A673 (cell line): ENCODE results near the gene OTOGL. TPM values are rescaled to one million over a fixed set of nuclear protein-coding genes. Genes with fewer than 3 reads are reported as not detected.

Source experiments
- BruUV-seq: library from RNA; stranded (reverse); fragments of 400-500 nt; replicated peaks from 2 replicates; lab custom pipeline; 2021; lab: Mats Ljungman, UMichigan
- CTCF ChIA-PET: fragments of 300-600 bp; sonication (Branson Sonifier 250); formaldehyde crosslinking; loops from one replicate; lab custom pipeline; 2022; ENCODE audit warnings: antibody characterized with exemption; lab: Charles Lee
- POLR2A ChIA-PET: fragments of 300-600 bp; sonication (Branson Sonifier 250); formaldehyde crosslinking; loops from one replicate; lab custom pipeline; 2022; ENCODE audit warnings: antibody characterized with exemption; ENCODE audit not compliant: low non-redundant PET; lab: Charles Lee
- DNase-seq: peaks from one replicate; pipeline ENCODE4 v3.0.0-alpha.2; 2015; ENCODE audit warnings: low spot score
- H3K27ac ChIP-seq: fragments of 200-600 bp; sonication (generic); 2 replicates; pipeline ENCODE4 v1.5.1; 2016; ENCODE audit warnings: mixed run types, low read depth, mild to moderate bottlenecking, mixed read lengths, antibody characterized with exemption, low read length; ENCODE audit not compliant: poor library complexity, severe bottlenecking
- H3K27me3 ChIP-seq: fragments of 200-600 bp; sonication (generic); replicated peaks from 2 replicates; pipeline ENCODE4 v1.6.1; 2017; ENCODE audit warnings: mixed run types, low read depth, mild to moderate bottlenecking, mixed read lengths, antibody characterized with exemption, low read length; ENCODE audit not compliant: insufficient read depth, poor library complexity
- H3K36me3 ChIP-seq: fragments of 200-600 bp; sonication (generic); 2 replicates; pipeline ENCODE4 v1.6.1; 2016; ENCODE audit warnings: mixed run types, mild to moderate bottlenecking, mixed read lengths, antibody characterized with exemption, low read length; ENCODE audit not compliant: insufficient read depth, poor library complexity, severe bottlenecking
- H3K4me1 ChIP-seq: fragments of 200-600 bp; sonication (generic); 2 replicates; pipeline ENCODE4 v1.6.1; 2017; ENCODE audit warnings: mixed run types, mild to moderate bottlenecking, mixed read lengths, antibody characterized with exemption, low read length; ENCODE audit not compliant: insufficient read depth, poor library complexity, severe bottlenecking
- H3K4me3 ChIP-seq: fragments of 200-600 bp; sonication (generic); 2 replicates; pipeline ENCODE4 v1.5.1; 2016; ENCODE audit warnings: low read depth, mixed run types, mild to moderate bottlenecking, mixed read lengths, low read length; ENCODE audit not compliant: poor library complexity, severe bottlenecking
- H3K9me3 ChIP-seq: fragments of 200-600 bp; sonication (generic); 2 replicates; pipeline ENCODE4 v1.6.1; 2016; ENCODE audit warnings: mixed run types, low read depth, mild to moderate bottlenecking, mixed read lengths, antibody characterized with exemption, low read length; ENCODE audit not compliant: poor library complexity, severe bottlenecking
- EZH2 ChIP-seq: fragments of 200-600 bp; sonication (generic); IDR thresholded peaks from 2 replicates; pipeline ENCODE4 v1.6.1; 2017; ENCODE audit warnings: borderline replicate concordance, low read depth, mild to moderate bottlenecking, mixed read lengths, antibody characterized with exemption, low read length; ENCODE audit not compliant: poor library complexity, severe bottlenecking
- intact Hi-C: fragments of 100-400 bp; cut with micrococcal nuclease; formaldehyde crosslinking; loops from one replicate; pipeline ENCODE4 v1.10.0; 2022; ENCODE audit not compliant: unreplicated experiment
- total RNA-seq: library from RNA; stranded (reverse); gene quantifications from 2 replicates; pipeline ENCODE4 v1.2.3, GENCODE V29; 2021
- TF ChIP-seq, protein P1 (sequence below): fragments of 300-800, 200-600 bp; sonication (generic); conservative IDR thresholded peaks from 2 replicates; pipeline ENCODE4 v1.5.1; 2017; ENCODE audit warnings: low read depth, mild to moderate bottlenecking, antibody characterized with exemption, low read length, moderate library complexity, mixed read lengths

OTOGL gene
- total RNA-seq, 1 experiment from 2014 or later: 0.73 TPM

- CTCF ChIA-PET: no interaction called here
- no peak overlapping the region for H3K4me3 ChIP-seq
- no TSS peak for BruUV-seq
These were observed 69.6 kb downstream of the OTOGL start for GRCh38 chr12:80168936-80169335.

DNA sequence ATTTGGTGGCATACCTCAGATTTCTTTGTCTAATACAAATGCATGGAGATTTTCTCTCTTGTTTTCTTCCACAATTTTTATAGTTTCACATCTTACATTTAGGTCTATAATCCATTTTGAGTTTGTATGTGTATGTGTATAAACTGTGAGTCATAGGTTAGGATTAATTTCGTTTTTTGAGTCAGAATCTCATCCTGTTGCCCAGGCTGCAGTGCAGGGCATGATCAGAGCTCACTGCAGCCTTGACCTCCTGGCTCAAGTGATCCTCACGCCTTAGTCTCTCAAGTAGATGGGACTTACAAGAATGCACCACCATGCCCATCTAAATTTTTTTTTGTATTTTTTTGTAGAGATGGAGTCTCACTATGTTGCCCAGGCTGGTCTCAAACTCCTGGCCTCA lies 71.6 kb downstream of the OTOGL start:
- TF ChIP-seq, protein P1, sequence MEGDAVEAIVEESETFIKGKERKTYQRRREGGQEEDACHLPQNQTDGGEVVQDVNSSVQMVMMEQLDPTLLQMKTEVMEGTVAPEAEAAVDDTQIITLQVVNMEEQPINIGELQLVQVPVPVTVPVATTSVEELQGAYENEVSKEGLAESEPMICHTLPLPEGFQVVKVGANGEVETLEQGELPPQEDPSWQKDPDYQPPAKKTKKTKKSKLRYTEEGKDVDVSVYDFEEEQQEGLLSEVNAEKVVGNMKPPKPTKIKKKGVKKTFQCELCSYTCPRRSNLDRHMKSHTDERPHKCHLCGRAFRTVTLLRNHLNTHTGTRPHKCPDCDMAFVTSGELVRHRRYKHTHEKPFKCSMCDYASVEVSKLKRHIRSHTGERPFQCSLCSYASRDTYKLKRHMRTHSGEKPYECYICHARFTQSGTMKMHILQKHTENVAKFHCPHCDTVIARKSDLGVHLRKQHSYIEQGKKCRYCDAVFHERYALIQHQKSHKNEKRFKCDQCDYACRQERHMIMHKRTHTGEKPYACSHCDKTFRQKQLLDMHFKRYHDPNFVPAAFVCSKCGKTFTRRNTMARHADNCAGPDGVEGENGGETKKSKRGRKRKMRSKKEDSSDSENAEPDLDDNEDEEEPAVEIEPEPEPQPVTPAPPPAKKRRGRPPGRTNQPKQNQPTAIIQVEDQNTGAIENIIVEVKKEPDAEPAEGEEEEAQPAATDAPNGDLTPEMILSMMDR: no peak
- TF ChIP-seq EZH2: no peak
- Histone ChIP-seq H3K4me3 (no peak overlapping the region), H3K4me1 (no peaks in the 10 kb centered on the region), H3K36me3 (no peaks in the 10 kb centered on the region), H3K9me3 (no peaks in the 10 kb centered on the region), H3K27ac (no peak overlapping the region), H3K27me3 (no peaks in the 10 kb centered on the region)
- intact Hi-C loops: no loop called here
- DNase-seq: no peak
- BruUV-seq: no TSS peak
- ChIA-PET POLR2A (no interaction called here), CTCF (no interaction called here)

More at GRCh38 chr12:80168936-80169335, 69.6 kb downstream of the OTOGL start:
- H3K9me3 ChIP-seq: no peaks in the 10 kb centered on the region
- intact Hi-C loops: no loop called here
- no peak overlapping the region for H3K27ac ChIP-seq
- no peaks in the 10 kb centered on the region for H3K36me3 ChIP-seq
- POLR2A ChIA-PET: no interaction called here
- TF ChIP-seq, protein P1: no peak
- H3K4me1 ChIP-seq: no peaks in the 10 kb centered on the region
- no peak for DNase-seq
- H3K27me3 ChIP-seq: no peaks in the 10 kb centered on the region

- intact Hi-C loops: no loop called here
- CTCF ChIA-PET: no interaction called here
- POLR2A ChIA-PET: no interaction called here
- Histone ChIP-seq H3K4me1 (no peaks in the 10 kb centered on the region), H3K4me3 (no peak overlapping the region), H3K27ac (no peak overlapping the region), H3K36me3 (no peaks in the 10 kb centered on the region), H3K9me3 (no peaks in the 10 kb centered on the region), H3K27me3 (no peaks in the 10 kb centered on the region)
- TF ChIP-seq, protein P1: no peak
- no peak for TF ChIP-seq EZH2
- no TSS peak for BruUV-seq
- no peak for DNase-seq
These were observed 73.9 kb downstream of the OTOGL start for GRCh38 chr12:80173083-80173864.
